Measurements from ENCODE around the gene ABHD11. TPM values are rescaled to one million over a fixed set of nuclear protein-coding genes. Genes with fewer than 3 reads are reported as not detected.

Gene ABHD11
- total and polyA plus RNA-seq, 2 experiments from 2014 or later: 18.7 to 24.6 TPM

- TF ChIP-seq EZH2phosphoT487 (IDR thresholded peaks at IDR 0.05; ENCODE audit: unreplicated experiment): no peak
- no peak for TF ChIP-seq ZNF331 (CRISPR knock-in tag; IDR thresholded peaks at IDR 0.05; ENCODE audit: low read depth)
- TF ChIP-seq STAT1 (IDR thresholded peaks at IDR 0.05; ENCODE audit: unreplicated experiment): no peak
Measured at GRCh38 chr7:73779517-73779916, 40.9 kb upstream of the ABHD11 start (continued).

GRCh38 chr7:73778801-73779389 lies 40.3 kb upstream of the ABHD11 start:
- Histone ChIP-seq H3K36me3 (ENCODE audit: insufficient read depth) (no peaks in the 10 kb centered on the region), H3K4me3 (no peak overlapping the region), H4K20me1 (replicated peaks; ENCODE audit: insufficient read depth) (no peaks in the 10 kb centered on the region), H3K79me2 (replicated peaks; ENCODE audit: insufficient read depth) (no peaks in the 10 kb centered on the region), H3K4me2 (no peak overlapping the region), H3K27ac (ENCODE audit: low read depth) (no peak overlapping the region), H3K9me2 (ENCODE audit: insufficient read depth) (no peaks in the 10 kb centered on the region), H3F3A (replicated peaks; ENCODE audit: low read depth) (no peaks in the 10 kb centered on the region), H3K4me1 (ENCODE audit: insufficient read depth) (no peaks in the 10 kb centered on the region), H2AFZ (no peak overlapping the region), H3K27me3 (ENCODE audit: insufficient read depth) (no peaks in the 10 kb centered on the region)
- H3K27ac Mint-ChIP-seq: no peak overlapping the region
- H3K36me3 Mint-ChIP-seq (ENCODE audit: low read depth): peaks cover 7% of the 10 kb centered on the region; the same call in 2 of the 3 replicates
- no peak for ATAC-seq
- H3K9me3 Mint-ChIP-seq: peaks cover 8% of the 10 kb centered on the region; the same call in 1 of the 3 replicates
- no peaks in the 10 kb centered on the region; the same call in 2 of the 3 replicates for H3K4me1 Mint-ChIP-seq
- no peak for DNase-seq (ENCODE audit: low spot score)
- H3K27me3 Mint-ChIP-seq (ENCODE audit: insufficient read depth, low read depth, poor library complexity): peaks cover 4% of the 10 kb centered on the region
- H3K4me3 Mint-ChIP-seq: no peak overlapping the region
- TF ChIP-seq ZNF462 (CRISPR knock-in tag; IDR thresholded peaks at IDR 0.05): no peak
- no peak for TF ChIP-seq ZNF114 (CRISPR knock-in tag; IDR thresholded peaks at IDR 0.05)
- TF ChIP-seq EZH2 (IDR thresholded peaks at IDR 0.05; ENCODE audit: low read depth, unreplicated experiment): no peak
- TF ChIP-seq JUNB (IDR thresholded peaks at IDR 0.05; ENCODE audit: unreplicated experiment): no peak
- no peak for TF ChIP-seq NANOG (IDR thresholded peaks at IDR 0.05; ENCODE audit: borderline replicate concordance)
- no peak for TF ChIP-seq REST (IDR thresholded peaks at IDR 0.05; ENCODE audit: unreplicated experiment)
- no peak for TF ChIP-seq ZNF331 (CRISPR knock-in tag; IDR thresholded peaks at IDR 0.05; ENCODE audit: low read depth)
- no peak for TF ChIP-seq CTCF (conservative IDR thresholded peaks at IDR 0.05; ENCODE audit: low read depth in 2 of 2)
- no peak for TF ChIP-seq STAT1 (IDR thresholded peaks at IDR 0.05; ENCODE audit: unreplicated experiment)
- TF ChIP-seq POLR2AphosphoS5 (IDR thresholded peaks at IDR 0.05; ENCODE audit: low read depth): no peak
- no peak for TF ChIP-seq ETS1 (IDR thresholded peaks at IDR 0.05)
- no peak for TF ChIP-seq EZH2phosphoT487 (IDR thresholded peaks at IDR 0.05; ENCODE audit: unreplicated experiment)

All from GM23338 (cell line).